ENCODE data around the gene ERP29. TPM values are rescaled to one million over a fixed set of nuclear protein-coding genes. Genes with fewer than 3 reads are reported as not detected.
"Not testable (repeated sequence)": the region's sequence is repeated elsewhere in the genome, so short reads cannot be mapped to it uniquely, and the experiment has no call there.

The ERP29 gene
- total RNA-seq (2014; rRNA removed; shearing (Covaris generic)): 109 and 120 TPM in 2 replicates
- 181 and 197 TPM in 2 replicates for polyA plus RNA-seq (2015; cell fraction: cytosol; rRNA removed)
- polyA plus RNA-seq (2015; cell fraction: nucleus; rRNA removed): 173 and 176 TPM in 2 replicates

GRCh38 chr12:112012775-112013600, at the start of gene ERP29, which contains the start of gene TMEM116:
ERP29 (plus strand) TSS chr12:112013426; CDS start chr12:112013466, 40 bp downstream.
TMEM116 (minus strand) TSS chr12:112013165; CDS start chr12:112005270, 7,895 bp downstream.
- DNase-seq (ENCODE audit: low read depth): peak; percentile 97

DNA sequence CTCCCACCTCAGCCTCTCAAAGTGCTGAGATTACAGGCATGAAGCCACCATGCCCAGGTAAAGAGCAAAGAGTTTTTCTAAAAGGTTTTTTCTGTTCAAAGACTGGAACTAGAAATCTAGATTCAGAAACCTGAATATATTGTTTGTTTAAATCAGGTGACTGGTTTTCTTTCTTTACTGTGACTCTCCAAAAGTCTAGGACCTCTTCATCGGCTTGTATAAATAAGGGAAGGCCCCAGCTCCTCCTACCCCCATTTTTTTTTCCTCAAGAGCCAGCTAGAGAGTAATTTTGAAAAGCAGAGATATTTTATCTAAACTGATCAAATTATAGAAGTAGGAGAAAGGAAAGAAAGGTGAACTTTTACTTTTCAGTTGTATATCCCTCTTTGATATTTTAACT, 48.3 kb upstream of the ERP29 start:
- DNase-seq (ENCODE audit: low read depth): no peak

GRCh38 chr12:111971800-111972199, 41.4 kb upstream of the ERP29 start:
- no peak for DNase-seq (ENCODE audit: low read depth)

- DNase-seq (ENCODE audit: low read depth): no peak
Observed at GRCh38 chr12:111975161-111975931, 37.9 kb upstream of the ERP29 start.

DNA sequence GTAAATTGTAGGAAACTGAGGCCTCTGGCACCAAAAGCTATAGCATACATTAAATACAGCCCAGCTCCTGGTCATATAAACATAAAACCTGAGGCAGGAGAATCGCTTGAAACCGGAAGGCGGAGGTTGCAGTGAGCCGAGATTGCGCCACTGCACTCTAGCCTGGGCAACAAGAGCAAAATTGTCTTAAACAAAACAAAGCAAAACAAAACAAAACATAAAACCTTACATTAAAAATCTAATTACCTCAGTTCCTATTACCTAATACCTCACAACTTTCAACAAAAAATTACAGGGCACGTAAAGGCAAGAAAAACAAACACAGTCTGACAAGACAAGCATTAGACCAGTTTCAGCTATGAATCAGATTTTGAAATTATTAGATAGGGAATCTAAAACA, 36.9 kb upstream of the ERP29 start:
- no peak for DNase-seq (ENCODE audit: low read depth)

DNA sequence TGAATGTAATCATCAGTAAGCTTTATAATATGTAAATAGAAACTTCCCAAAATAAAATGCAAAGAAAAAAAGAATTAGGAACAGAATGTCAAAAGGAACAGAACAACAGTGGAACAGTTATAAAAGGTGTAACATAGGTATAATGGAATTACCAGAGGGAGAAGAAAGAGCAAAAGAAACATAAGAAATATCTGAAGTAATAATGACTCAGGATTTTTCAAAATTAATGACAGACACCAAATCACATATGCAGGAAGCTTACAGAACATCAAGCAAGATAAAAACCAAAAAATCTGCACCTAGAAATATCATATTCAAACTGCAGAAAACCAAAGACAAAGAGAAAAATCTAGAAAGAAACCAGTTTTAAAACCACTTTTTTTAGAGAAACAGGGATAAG, 36.4 kb upstream of the ERP29 start:
- DNase-seq (ENCODE audit: low read depth): no peak

GRCh38 chr12:111978545-111978944, 34.7 kb upstream of the ERP29 start:
- no peak for DNase-seq (ENCODE audit: low read depth)

GRCh38 chr12:111980598-111980997, 32.6 kb upstream of the ERP29 start:
- DNase-seq (ENCODE audit: low read depth): no peak

DNA sequence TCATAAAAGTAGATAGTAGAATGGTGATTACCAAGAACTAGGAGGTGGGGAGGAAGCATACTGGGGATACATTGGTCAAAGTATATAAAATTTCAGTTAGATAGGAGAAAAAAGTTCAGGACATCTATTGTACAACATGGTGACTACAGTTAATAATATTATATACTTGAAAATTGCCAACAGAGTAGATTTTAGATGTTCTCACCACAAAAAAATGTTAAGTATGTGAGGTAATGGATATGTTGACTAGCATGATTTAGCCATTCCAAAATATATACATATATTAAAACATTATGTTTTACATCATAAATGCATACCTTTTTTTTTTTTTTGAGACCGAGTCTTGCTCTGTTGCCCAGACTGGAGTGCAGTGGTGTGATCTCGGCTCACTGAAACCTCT, 31.2 kb upstream of the ERP29 start:
- DNase-seq (ENCODE audit: low read depth): no peak

- no peak for DNase-seq (ENCODE audit: low read depth)
Observed at GRCh38 chr12:111984820-111985219, 28.4 kb upstream of the ERP29 start.

DNA sequence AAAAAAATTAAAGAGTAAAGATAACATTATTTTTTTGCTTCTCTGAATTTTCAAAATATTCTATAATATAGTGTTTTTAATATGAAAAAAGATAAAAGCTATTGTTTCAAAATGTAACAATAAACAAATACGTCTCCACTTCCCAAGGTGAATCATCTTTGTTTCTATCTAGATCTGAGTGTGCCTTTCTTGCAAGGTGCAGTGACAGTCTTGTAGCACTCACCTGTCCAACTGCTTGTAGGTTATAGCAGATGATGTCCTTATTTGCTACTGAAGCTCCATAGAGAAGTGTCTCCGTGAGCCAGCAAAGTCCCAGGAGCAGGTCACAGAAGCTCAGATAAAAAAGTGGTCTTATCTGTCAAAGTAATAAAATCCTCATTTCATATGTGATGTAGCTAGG, 21.7 kb upstream of the ERP29 start:
- DNase-seq (ENCODE audit: low read depth): no peak

GRCh38 chr12:111991946-111992345, 21.3 kb upstream of the ERP29 start:
- DNase-seq (ENCODE audit: low read depth): peak; percentile 24

DNA sequence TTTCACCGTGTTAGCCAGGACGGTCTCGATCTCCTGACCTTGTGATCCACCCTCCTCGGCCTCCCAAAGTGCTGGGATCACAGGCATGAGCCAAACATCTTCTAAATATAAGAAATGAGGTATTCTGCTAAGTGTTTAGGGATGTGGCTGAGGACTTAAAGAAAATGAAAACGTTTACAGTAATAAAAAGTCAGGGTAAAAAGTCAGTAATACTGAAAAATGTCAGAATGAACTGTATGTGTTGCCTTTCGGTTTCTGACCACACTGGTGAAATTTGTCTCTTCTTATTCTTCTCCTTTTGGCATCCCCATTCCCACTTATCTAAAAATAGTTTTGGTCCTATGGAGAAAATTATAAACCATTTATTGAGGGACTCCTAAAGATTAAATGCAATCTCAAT, 20.8 kb upstream of the ERP29 start:
- DNase-seq (ENCODE audit: low read depth): no peak

DNA sequence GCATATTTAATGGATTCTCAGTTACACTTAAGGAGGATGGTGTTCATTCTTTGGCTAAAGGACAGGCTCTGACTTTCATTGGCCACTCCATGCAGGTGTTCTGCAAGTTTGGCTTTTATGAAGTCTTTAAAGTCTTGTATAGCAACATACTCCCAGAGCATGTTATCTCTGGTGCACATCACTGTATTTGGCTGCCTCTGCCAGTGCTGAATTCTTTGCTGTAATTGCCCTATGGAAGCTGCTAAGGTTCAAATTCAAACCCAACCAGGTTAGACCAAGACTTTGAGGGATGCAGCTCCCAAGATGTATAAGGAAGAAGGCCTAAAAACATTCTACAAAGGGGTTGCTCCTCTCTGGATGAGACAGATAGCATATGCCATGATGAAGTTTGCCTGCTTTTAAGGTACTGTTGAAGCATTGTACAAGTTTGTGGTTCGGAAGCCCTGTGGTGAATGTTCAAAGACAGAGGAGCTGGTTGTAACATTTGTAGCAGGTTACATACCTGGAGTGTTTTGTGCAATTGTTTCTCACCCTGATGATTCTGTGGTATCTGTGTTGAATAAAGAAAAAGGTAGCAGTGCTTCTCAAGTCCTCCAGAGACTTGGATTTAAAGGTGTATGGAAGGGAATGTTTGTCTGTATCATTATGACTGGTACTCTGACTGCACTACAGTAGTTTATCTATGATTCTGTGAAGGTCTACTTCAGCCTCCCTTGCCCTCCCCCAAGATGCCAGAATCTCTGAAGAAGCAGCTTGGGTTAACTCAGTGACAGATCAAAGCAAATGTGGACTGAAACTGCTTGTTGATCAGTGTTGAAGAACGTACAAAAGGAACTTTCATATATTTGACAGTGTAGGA, 19.7 kb upstream of the ERP29 start:
- no peak for DNase-seq (ENCODE audit: low read depth)

DNA sequence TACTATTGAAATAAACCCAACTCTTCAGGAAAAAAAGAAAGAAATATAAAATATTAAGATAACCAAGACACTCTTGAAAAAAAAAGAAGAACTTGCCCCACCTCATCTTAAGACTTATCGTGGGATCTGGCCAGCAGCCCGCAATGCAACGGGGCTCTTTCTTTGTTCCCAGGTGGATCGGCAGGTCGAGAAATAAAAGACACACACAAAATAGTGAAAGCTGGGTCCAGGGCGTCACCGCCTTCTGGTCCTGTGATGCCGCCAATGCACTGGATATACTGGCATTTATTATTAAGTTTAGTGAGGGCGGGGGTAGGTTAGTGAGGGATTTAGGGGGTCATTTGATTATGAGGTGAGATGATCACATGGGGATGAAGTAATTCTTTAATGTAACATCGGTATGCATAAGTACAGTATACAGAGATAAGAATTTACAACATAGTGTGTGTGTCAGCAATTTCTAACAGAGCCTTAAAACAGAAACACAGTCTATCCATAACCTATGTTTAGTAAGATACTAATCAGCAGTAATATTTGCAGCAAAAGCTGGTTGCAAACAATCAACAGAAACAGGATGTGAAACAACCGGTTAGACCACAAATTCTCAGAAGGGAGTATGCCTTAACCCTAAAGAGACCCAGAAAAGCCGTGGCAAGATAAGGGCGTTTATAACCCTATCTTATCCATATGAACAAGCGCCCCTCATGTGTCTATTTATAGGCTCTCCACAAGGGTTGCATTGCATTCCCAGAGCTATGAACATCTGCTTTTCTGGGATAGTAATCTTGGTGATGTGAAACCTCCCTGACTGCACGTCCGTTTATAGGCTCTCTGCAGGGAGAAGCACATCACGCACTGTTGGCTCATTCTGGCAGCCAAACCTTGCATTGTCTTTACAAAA, 18.8 kb upstream of the ERP29 start:
- DNase-seq (ENCODE audit: low read depth): not testable (repeated sequence)

DNA sequence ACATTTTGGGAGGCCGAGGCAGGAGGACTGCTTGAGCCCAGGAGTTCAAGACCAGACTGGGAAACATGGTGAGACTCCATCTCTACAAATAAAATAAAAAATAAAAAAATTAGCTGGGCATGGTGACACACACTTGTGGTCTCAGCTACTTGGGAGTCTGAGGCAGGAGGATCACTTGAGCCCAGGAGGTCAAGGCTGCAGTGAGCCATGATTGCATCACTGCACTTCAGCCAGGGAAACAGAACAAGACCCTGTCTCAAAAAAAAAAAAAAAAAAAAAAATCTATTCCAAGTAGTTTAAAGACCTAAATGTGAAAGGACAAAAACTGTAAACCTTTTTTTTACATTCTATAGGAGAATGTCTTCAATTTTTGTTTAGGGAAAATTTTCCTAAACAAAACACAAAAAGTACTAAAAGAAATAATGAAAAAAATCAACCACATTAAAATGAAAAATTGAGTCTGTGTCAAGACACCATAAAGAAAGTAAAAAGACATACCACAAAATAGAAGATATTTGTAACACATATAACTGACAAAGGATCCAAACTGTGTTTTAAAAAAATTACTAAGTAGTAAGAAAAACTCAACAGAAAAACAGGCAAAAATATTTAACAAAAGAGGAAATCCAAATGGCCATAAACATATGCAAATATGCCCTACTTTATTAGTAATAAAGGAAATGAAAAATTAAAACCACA, 17.3 kb upstream of the ERP29 start:
- DNase-seq (ENCODE audit: low read depth): peak; percentile 32

GRCh38 chr12:111997300-111997699, 15.9 kb upstream of the ERP29 start:
- DNase-seq (ENCODE audit: low read depth): no peak

DNA sequence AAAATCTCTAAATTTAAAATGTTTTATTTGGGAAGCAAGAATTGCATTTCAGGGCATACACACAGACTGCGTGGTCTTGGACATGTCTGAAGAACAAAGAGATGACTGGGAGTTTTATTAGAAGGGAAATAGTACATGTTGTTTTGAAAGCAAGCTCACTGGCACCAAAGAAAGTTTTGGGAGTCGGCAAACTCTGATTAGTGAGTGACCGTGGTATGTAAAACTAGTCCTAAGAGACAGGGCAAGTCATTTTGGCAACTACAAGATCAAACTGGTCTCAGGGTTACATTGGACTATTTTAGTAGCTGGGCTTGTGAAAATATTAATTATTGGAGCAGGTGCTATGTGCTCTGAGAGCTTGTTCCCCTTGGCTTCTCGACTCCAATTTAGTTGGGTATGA, 15.2 kb upstream of the ERP29 start:
- DNase-seq (ENCODE audit: low read depth): no peak

- DNase-seq (ENCODE audit: low read depth): not testable (repeated sequence)
Observed at GRCh38 chr12:111999129-111999528, 14.1 kb upstream of the ERP29 start.

- no peak for DNase-seq (ENCODE audit: low read depth)
Observed at GRCh38 chr12:112000820-112001219, 12.4 kb upstream of the ERP29 start.
